ENCODE measurements around the gene RPS4Y2. TPM values are rescaled to one million over a fixed set of nuclear protein-coding genes. Genes with fewer than 3 reads are reported as not detected.

Gene RPS4Y2
- total RNA-seq, 1 donor from 2014 or later: not detected

Other genes starting within 250 kb of the RPS4Y2 start
- not detected for gene EIF1AY, start 180.3 kb upstream of the RPS4Y2 start, total RNA-seq

Data from occipital lobe (tissue), 1 donor.